SH-SY5Y (cell line): ENCODE data around the gene YIPF4.

Source experiments
- GATA2 ChIP-seq: IDR thresholded peaks from 2 replicates; pipeline ENCODE4 v1.6.1; 2011; ENCODE audit warnings: mild to moderate bottlenecking, low read depth, low read length
- GATA3 ChIP-seq: IDR thresholded peaks from 2 replicates; pipeline ENCODE4 v1.6.1; 2011; ENCODE audit warnings: low read depth, mild to moderate bottlenecking, low read length, moderate library complexity

GRCh38 chr2:32330136-32330535 is 52.4 kb downstream of the YIPF4 start:
- TF ChIP-seq GATA2 (no peak), GATA3 (no peak)
